SU-DHL-6 (cell line): ENCODE results near the gene FAM167B.

Source experiments
- H2AFZ ChIP-seq: fragments of 200-600 bp; sonication (generic); 2 replicates; pipeline ENCODE4 v1.6.1; 2014; ENCODE audit warnings: low read depth, mild to moderate bottlenecking, moderate library complexity, mixed read lengths, antibody characterized with exemption, low read length; ENCODE audit not compliant: severe bottlenecking
- H3F3A ChIP-seq: fragments of 200-600 bp; shearing (Covaris generic); 2 replicates; pipeline ENCODE4 v1.6.0; 2016; ENCODE audit warnings: antibody characterized with exemption, mild to moderate bottlenecking; ENCODE audit not compliant: insufficient read depth
- H3K27ac ChIP-seq: fragments of 200-600 bp; sonication (generic); 2 replicates; pipeline ENCODE4 v1.5.1; 2016; ENCODE audit warnings: low read depth, mild to moderate bottlenecking, low read length, moderate library complexity, mixed read lengths
- H3K27me3 ChIP-seq: fragments of 200-600 bp; sonication (generic), shearing (Covaris generic); 2 replicates; pipeline ENCODE4 v1.6.0; 2014; ENCODE audit warnings: mild to moderate bottlenecking, low read length
- H3K36me3 ChIP-seq: fragments of 200-600 bp; sonication (generic); 2 replicates; pipeline ENCODE4 v1.6.1; 2014; ENCODE audit warnings: mild to moderate bottlenecking, low read length, mixed read lengths
- H3K4me2 ChIP-seq: fragments of 300-600, 200-600 bp; shearing (Covaris generic), sonication (generic); 2 replicates; pipeline ENCODE4 v1.6.0; 2014; ENCODE audit warnings: low read length, low read depth, mild to moderate bottlenecking; ENCODE audit not compliant: poor library complexity, severe bottlenecking
- H3K4me3 ChIP-seq: fragments of 200-600 bp; sonication (generic); 2 replicates; pipeline ENCODE4 v1.5.1; 2014; ENCODE audit warnings: antibody characterized with exemption, low read length, mild to moderate bottlenecking, mixed read lengths; ENCODE audit not compliant: insufficient read depth, poor library complexity, severe bottlenecking
- H3K79me2 ChIP-seq: fragments of 200-600 bp; sonication (generic); 2 replicates; pipeline ENCODE4 v1.6.1; 2014; ENCODE audit warnings: mild to moderate bottlenecking, low read length, moderate library complexity; ENCODE audit not compliant: insufficient read depth
- H3K9ac ChIP-seq: fragments of 200-600 bp; sonication (generic); 2 replicates; pipeline ENCODE4 v1.7.0; 2014; ENCODE audit warnings: mild to moderate bottlenecking, low read length
- H3K9me2 ChIP-seq: fragments of 200-600 bp; sonication (generic); replicated peaks from 2 replicates; pipeline ENCODE4 v1.6.1; 2014; ENCODE audit warnings: low read length; ENCODE audit not compliant: insufficient read depth
- H3K9me3 ChIP-seq: fragments of 200-600 bp; sonication (generic); 2 replicates; pipeline ENCODE4 v1.6.1; 2014; ENCODE audit warnings: low read length, mixed read lengths; ENCODE audit not compliant: insufficient read depth
- H4K20me1 ChIP-seq: fragments of 200-600 bp; sonication (generic); 2 replicates; pipeline ENCODE4 v1.6.1; 2014; ENCODE audit warnings: low read depth, mild to moderate bottlenecking, antibody characterized with exemption, low read length, moderate library complexity, mixed read lengths
- CTCF ChIP-seq: fragments of 200-600 bp; sonication (generic); IDR thresholded peaks from one replicate; pipeline ENCODE4 v1.5.1; 2017; ENCODE audit warnings: antibody characterized with exemption, mild to moderate bottlenecking, low read length, moderate library complexity; ENCODE audit not compliant: insufficient read depth, poor library complexity, severe bottlenecking
- EZH2phosphoT487 ChIP-seq: fragments of 200-600 bp; sonication (generic), shearing (Covaris generic); conservative IDR thresholded peaks from 2 replicates; pipeline ENCODE4 v1.6.1; 2018; ENCODE audit warnings: mild to moderate bottlenecking, antibody characterized with exemption, low read length, moderate library complexity, mixed read lengths

Gene FAM167B

GRCh38 chr1:32246888-32247273, at the start of gene FAM167B:
Gene FAM167B, plus strand, starts transcription at chr1:32247222. Its CDS starts 200 bp downstream, at chr1:32247422.
- Histone ChIP-seq H3K4me3 (no peak within 1 kb of the TSS), H3K36me3 (no peaks in the 10 kb centered on the region), H3K27me3 (no peaks in the 10 kb centered on the region), H4K20me1 (no peaks in the 10 kb centered on the region), H3K9ac (no peak within 1 kb of the TSS), H3F3A (peaks cover 44% of the 10 kb centered on the region), H3K4me2 (no peak within 1 kb of the TSS), H2AFZ (no peak within 1 kb of the TSS), H3K27ac (peak within 1 kb of the TSS; percentile 99), H3K9me2 (no peaks in the 10 kb centered on the region), H3K9me3 (no peaks in the 10 kb centered on the region), H3K79me2 (peaks cover 7% of the 10 kb centered on the region)
- TF ChIP-seq EZH2phosphoT487: no peak
- TF ChIP-seq CTCF: no peak

- Histone ChIP-seq H3F3A (peaks cover 19% of the 10 kb centered on the region), H3K27me3 (no peaks in the 10 kb centered on the region)
Observed at GRCh38 chr1:32197837-32198236, 49.2 kb upstream of the FAM167B start.

GRCh38 chr1:32198237-32199042, 48.6 kb upstream of the FAM167B start:
- Histone ChIP-seq H3K9me2 (no peaks in the 10 kb centered on the region), H3K4me3 (no peak overlapping the region), H3F3A (peaks cover 19% of the 10 kb centered on the region), H3K27ac (no peak overlapping the region), H3K27me3 (no peaks in the 10 kb centered on the region), H3K9ac (no peak overlapping the region), H2AFZ (no peak overlapping the region), H3K36me3 (peaks cover 7% of the 10 kb centered on the region; the same call in 1 of the 2 replicates), H4K20me1 (no peaks in the 10 kb centered on the region), H3K79me2 (0 out of 2 replicates have a peak, but pooled peaks cover 3% of the 10 kb centered on the region), H3K9me3 (no peaks in the 10 kb centered on the region), H3K4me2 (no peak overlapping the region)
- TF ChIP-seq CTCF (no peak), EZH2phosphoT487 (no peak)

More at GRCh38 chr1:32197837-32198236, 49.2 kb upstream of the FAM167B start:
- Histone ChIP-seq H3K9me3 (no peaks in the 10 kb centered on the region), H3K9me2 (no peaks in the 10 kb centered on the region), H4K20me1 (no peaks in the 10 kb centered on the region), H3K36me3 (peaks cover 7% of the 10 kb centered on the region; the same call in 1 of the 2 replicates), H3K27ac (no peak overlapping the region), H2AFZ (no peak overlapping the region), H3K4me3 (no peak overlapping the region), H3K79me2 (0 out of 2 replicates have a peak, but pooled peaks cover 3% of the 10 kb centered on the region), H3K9ac (no peak overlapping the region), H3K4me2 (no peak overlapping the region)
- TF ChIP-seq CTCF (no peak), EZH2phosphoT487 (no peak)
